Urinary bladder (tissue), 4 donors: ENCODE measurements around the gene PPIA. TPM values are rescaled to one million over a fixed set of nuclear protein-coding genes. Genes with fewer than 3 reads are reported as not detected.
"Not testable (repeated sequence)": the region's sequence is repeated elsewhere in the genome, so short reads cannot be mapped to it uniquely, and the experiment has no call there.

Experiments used
- DNase-seq: peaks from one replicate; pipeline ENCODE4 v3.0.0-alpha.2; 2015; ENCODE audit errors: extremely low spot score
- H3K27ac ChIP-seq: one replicate; pipeline ENCODE4 v1.5.1; 2013; ENCODE audit warnings: low read depth, mild to moderate bottlenecking, moderate library complexity
- H3K36me3 ChIP-seq: one replicate; pipeline ENCODE4 v1.6.1; 2013; ENCODE audit warnings: mild to moderate bottlenecking, moderate library complexity; ENCODE audit not compliant: insufficient read depth
- H3K4me1 ChIP-seq: one replicate; pipeline ENCODE4 v1.6.1; 2013; ENCODE audit warnings: mild to moderate bottlenecking, moderate library complexity; ENCODE audit not compliant: insufficient read depth
- H3K4me3 ChIP-seq: one replicate; pipeline ENCODE4 v1.5.1; 2013; ENCODE audit warnings: low read depth, low read length
- WGBS: extraction: QIAGEN DNeasy Blood & Tissue Kit; methylation state at CpG from one replicate; pipeline ENCODE4 v1.1.7; 2013; 5-methylcytosine and 5-hydroxymethylcytosine counted together
- polyA plus RNA-seq: library from polyadenylated mRNA; stranded (reverse); fragments of 200-250 nt; gene quantifications from one replicate; pipeline ENCODE4 v1.2.3, GENCODE V29; 2013
- total RNA-seq: library from RNA; depleted of rRNA; stranded (reverse); fragments of >200 nt; gene quantifications from one replicate; pipeline ENCODE4 v1.2.3, GENCODE V29; 2014
- donor health status: healthy with polysubstance abuse.
- donor health status: healthy.

The PPIA gene
- total and polyA plus RNA-seq, 2 donors = 1,408 to 1,866 TPM

GRCh38 chr7:44767912-44768627, 28.4 kb upstream of the PPIA start:
- H3K4me3 ChIP-seq = no peak overlapping the region

GRCh38 chr7:44768628-44769371, 27.7 kb upstream of the PPIA start:
- Histone ChIP-seq H3K4me1 (no peaks in the 10 kb centered on the region), H3K27ac (peak overlapping the region; percentile 27), H3K36me3 (peaks cover 5% of the 10 kb centered on the region), H3K4me3 (no peak overlapping the region)
- no peak for DNase-seq
- 33% methylated on average over 11 of the region's 11 CpGs for WGBS

More at GRCh38 chr7:44767912-44768627, 28.4 kb upstream of the PPIA start:
- WGBS = 21% methylated on average over 12 of the region's 12 CpGs
- Histone ChIP-seq H3K27ac (peak overlapping the region; percentile 44), H3K36me3 (peaks cover 5% of the 10 kb centered on the region), H3K4me1 (no peaks in the 10 kb centered on the region)
- DNase-seq = peak; percentile 74

DNA sequence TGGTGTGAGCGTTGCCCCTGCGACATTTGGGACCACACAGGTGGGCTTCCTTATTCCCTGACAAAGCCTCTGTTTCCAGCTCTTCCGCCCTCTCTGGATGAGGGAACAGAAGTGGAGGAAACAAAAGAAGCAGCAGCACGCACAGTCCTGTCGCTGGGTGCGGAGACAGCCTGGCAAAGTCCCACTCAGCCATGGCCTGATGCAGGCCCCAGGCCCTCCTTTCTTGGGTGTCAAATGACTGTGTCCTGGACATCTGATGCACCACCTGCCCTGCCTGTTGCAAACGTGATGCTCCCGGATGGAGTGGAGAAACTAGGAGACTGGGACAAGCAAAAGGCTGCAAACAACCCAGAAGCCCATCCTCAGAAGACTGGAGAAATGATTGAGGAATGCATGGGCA, 27.1 kb upstream of the PPIA start:
- Histone ChIP-seq H3K36me3 (peaks cover 5% of the 10 kb centered on the region), H3K27ac (no peak overlapping the region), H3K4me3 (no peak overlapping the region), H3K4me1 (no peaks in the 10 kb centered on the region)
- 57% methylated on average over 8 of the region's 8 CpGs for WGBS
- no peak for DNase-seq

DNA sequence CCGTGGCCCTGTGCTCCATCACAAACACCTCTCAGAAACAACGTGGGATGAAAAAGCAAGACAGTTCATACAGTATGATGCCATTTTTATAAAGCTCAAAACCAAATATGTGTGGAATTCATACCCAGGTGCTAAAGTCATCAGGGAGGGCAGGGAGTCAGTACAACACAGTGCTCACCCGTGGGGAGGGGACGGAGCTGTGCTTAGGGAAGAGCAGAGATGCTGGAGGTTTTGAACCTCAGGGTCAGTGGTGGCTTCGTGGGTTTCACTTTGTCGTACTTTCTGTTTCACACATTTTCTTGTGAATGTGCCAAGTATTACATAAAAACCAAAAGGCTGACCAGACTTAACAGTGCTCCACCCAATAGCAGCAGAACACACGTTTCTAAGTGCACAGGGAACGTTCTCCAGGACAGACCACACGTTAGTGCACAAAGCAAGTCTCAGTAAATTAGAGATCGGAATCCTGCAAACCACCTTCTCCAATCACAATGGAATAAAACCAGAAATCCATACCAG, 26.6 kb upstream of the PPIA start:
- Histone ChIP-seq H3K4me1 (no peaks in the 10 kb centered on the region), H3K27ac (no peak overlapping the region), H3K4me3 (no peak overlapping the region), H3K36me3 (peaks cover 5% of the 10 kb centered on the region)
- no peak for DNase-seq
- 14% methylated on average over 10 of the region's 10 CpGs for WGBS

DNA sequence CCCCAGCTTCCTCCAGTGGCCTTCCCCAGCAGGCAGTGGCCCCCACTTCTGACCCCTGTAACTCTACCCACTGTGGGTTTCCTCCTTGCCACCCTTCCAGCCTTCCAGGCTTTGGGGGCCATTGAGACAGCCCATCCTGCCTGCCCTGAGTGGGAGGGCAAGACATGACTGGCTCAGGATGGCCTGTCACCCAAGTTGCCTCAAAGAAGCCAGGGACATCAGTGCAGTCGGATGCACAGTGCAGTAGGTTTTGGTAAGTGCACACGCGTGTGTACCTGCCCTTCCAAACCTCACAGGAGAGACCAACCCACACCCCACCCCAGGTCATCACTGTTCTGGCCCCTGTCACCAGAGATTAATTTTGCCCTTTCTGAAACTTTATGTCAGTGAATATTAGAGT, 25.1 kb upstream of the PPIA start:
- no peak overlapping the region for H3K27ac ChIP-seq
- no peaks in the 10 kb centered on the region for H3K4me1 ChIP-seq
- 62% methylated on average over 3 of the region's 3 CpGs for WGBS
- no peaks in the 10 kb centered on the region for H3K36me3 ChIP-seq
- no peak for DNase-seq
- H3K4me3 ChIP-seq = no peak overlapping the region

- H3K27ac ChIP-seq = no peak overlapping the region
- no peaks in the 10 kb centered on the region for H3K36me3 ChIP-seq
- no peak for DNase-seq
- H3K4me1 ChIP-seq = no peaks in the 10 kb centered on the region
- 67% methylated on average over 6 of the region's 6 CpGs for WGBS
- no peak overlapping the region for H3K4me3 ChIP-seq
These were observed 24.0 kb upstream of the PPIA start for GRCh38 chr7:44772440-44772839.

DNA sequence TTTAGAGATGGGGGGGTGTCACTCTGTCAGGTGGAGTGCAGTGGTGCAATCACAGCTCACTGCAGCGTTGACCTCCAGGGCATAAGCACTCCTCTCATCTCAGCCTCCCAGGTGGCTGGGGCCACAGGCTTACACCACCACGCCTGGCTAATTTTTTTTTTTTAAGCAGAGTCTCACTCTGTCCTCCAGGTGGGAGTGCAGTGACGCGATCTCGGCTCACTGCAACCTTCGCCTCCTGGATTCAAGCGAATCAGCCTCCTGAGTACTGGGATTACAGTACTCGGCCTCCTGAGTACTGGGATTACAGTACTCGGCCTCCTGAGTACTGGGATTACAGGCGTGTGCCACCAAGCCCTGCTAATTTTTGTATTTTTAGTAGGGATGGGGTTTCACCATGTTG, 23.6 kb upstream of the PPIA start:
- DNase-seq = no peak
- H3K4me3 ChIP-seq = no peak overlapping the region
- WGBS = 70% methylated on average over 10 of the region's 10 CpGs
- H3K27ac ChIP-seq = no peak overlapping the region
- no peaks in the 10 kb centered on the region for H3K36me3 ChIP-seq
- no peaks in the 10 kb centered on the region for H3K4me1 ChIP-seq

DNA sequence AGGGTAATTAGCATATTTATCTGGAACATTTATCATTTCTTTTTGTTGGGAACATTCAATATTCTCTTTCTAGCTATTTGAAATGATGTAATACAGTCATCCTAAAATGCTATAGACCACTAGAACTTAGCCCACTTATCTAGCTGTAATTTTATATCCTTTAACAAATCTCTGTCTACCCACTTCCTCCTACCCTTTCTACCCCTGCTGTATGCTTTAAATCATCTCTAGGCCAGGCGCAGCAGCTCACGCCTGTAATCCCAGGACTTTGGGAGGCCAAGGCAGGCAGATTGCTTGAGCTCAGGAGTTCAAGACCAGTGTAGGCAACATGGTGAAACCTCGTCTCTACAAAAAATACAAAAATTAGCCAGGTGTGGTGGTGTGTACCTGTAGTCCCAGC, 22.0 kb upstream of the PPIA start:
- H3K36me3 ChIP-seq, DNase-seq, H3K27ac ChIP-seq, H3K4me3 ChIP-seq, H3K4me1 ChIP-seq: not testable (repeated sequence)
- WGBS = 51% methylated on average over 3 of the region's 3 CpGs

GRCh38 chr7:44775383-44776107, 20.9 kb upstream of the PPIA start:
- Histone ChIP-seq H3K36me3 (no peaks in the 10 kb centered on the region), H3K27ac (no peak overlapping the region), H3K4me1 (no peaks in the 10 kb centered on the region), H3K4me3 (no peak overlapping the region)
- DNase-seq = no peak
- WGBS = 81% methylated on average over 6 of the region's 6 CpGs

GRCh38 chr7:44776211-44776610, 20.3 kb upstream of the PPIA start:
- DNase-seq = no peak
- no peaks in the 10 kb centered on the region for H3K36me3 ChIP-seq
- H3K4me3 ChIP-seq = no peak overlapping the region
- no peaks in the 10 kb centered on the region for H3K4me1 ChIP-seq
- H3K27ac ChIP-seq = no peak overlapping the region
- WGBS = 81% methylated on average over 3 of the region's 3 CpGs

- 100% methylated on average over 1 of the region's 1 CpG for WGBS
- no peak overlapping the region for H3K27ac ChIP-seq
- H3K4me3 ChIP-seq = no peak overlapping the region
- H3K36me3 ChIP-seq = no peaks in the 10 kb centered on the region
- H3K4me1 ChIP-seq = no peaks in the 10 kb centered on the region
- DNase-seq = no peak
These were observed 14.0 kb upstream of the PPIA start for GRCh38 chr7:44782460-44782859.

DNA sequence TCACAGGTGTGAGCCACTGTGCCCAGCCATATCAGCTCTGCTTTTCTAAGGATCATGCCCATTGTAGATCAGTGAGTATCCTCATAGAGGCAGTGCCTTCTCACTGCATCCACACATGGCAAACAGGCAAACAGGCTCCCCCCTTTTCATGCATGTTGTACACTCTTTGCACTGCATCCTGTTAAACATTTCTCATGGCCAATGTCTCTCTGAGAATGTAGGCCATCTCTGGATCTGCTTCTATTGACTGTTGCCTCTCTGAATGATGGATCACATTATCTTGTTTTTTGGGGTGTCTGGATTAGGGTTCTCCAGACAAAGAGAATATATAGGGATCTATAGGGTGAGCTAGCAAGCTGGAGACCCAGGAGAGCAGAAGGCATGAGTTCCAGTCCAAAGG, 13.1 kb upstream of the PPIA start:
- DNase-seq = no peak
- no peaks in the 10 kb centered on the region for H3K36me3 ChIP-seq
- no peak overlapping the region for H3K27ac ChIP-seq
- H3K4me3 ChIP-seq = no peak overlapping the region
- H3K4me1 ChIP-seq = no peaks in the 10 kb centered on the region

DNA sequence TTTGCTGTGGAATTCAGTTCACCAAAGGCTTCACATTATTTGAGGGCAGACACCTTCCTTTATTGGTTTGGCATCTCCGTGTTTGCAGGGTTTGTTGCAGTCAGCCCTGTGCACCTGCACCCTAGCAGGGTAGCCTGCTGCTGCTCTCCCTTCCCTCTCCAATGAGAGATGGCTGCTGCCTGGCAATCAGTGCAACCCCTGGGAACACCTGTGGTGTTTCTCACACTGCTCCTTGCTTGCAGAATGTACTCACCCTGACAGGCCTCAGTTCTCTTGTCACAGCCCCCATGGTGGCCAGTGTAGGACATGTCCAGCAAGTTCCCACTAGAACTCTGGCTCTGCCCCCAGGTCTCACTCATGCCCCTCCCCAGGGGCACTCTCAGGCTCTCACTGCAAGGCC, 12.1 kb upstream of the PPIA start:
- no peak overlapping the region for H3K4me3 ChIP-seq
- H3K4me1 ChIP-seq = no peaks in the 10 kb centered on the region
- no peak for DNase-seq
- no peak overlapping the region for H3K27ac ChIP-seq
- H3K36me3 ChIP-seq = no peaks in the 10 kb centered on the region
- 83% methylated on average over 1 of the region's 1 CpG for WGBS

GRCh38 chr7:44785218-44785617, 11.3 kb upstream of the PPIA start:
- H3K36me3 ChIP-seq, H3K27ac ChIP-seq, DNase-seq, H3K4me1 ChIP-seq, H3K4me3 ChIP-seq: not testable (repeated sequence)
- WGBS = 88% methylated on average over 3 of the region's 3 CpGs
